HepG2 (cell line): ENCODE results near the gene EMILIN1. TPM values are rescaled to one million over a fixed set of nuclear protein-coding genes. Genes with fewer than 3 reads are reported as not detected.
A peak's percentile ranks its signal among the peaks of the same experiment; 100 is the strongest.

ENCODE experiments used
- AHDC1 ChIP-seq: sonication (generic); formaldehyde crosslinking; IDR thresholded peaks from 2 replicates; pipeline ENCODE4 v1.5.1; 2020; ENCODE audit warnings: mild to moderate bottlenecking, missing genetic modification reagents, borderline replicate concordance
- CEBPZ ChIP-seq: IDR thresholded peaks from 2 replicates; pipeline ENCODE4 v1.6.1; 2012; ENCODE audit warnings: low read length, improper control_type of control experiment
- HNRNPUL1 ChIP-seq: fragments of 200-400 bp; formaldehyde crosslinking; IDR thresholded peaks from 2 replicates; pipeline ENCODE4 v1.6.1; 2017; ENCODE audit warnings: low read depth, mild to moderate bottlenecking, low read length, moderate library complexity
- NR2F2 ChIP-seq: IDR thresholded peaks from 2 replicates; pipeline ENCODE4 v1.6.1; 2012; ENCODE audit warnings: low read depth, inconsistent platforms, borderline replicate concordance
- SOX6 ChIP-seq, 2 experiments: fragments of 450-650 bp in 1 of 2; sonication (generic) in 1 of 2; formaldehyde crosslinking in 1 of 2; IDR thresholded peaks; 2 replicates each; pipeline versions ENCODE4 v1.4.0 to v1.6.1; 2017 to 2020; ENCODE audit warnings: antibody characterized with exemption in 1 of 2, mild to moderate bottlenecking in 1 of 2, missing genetic modification reagents in 1 of 2
- SRSF1 ChIP-seq: fragments of 200-400 bp; formaldehyde crosslinking; optimal IDR thresholded peaks from 2 replicates; pipeline ENCODE3; 2017; ENCODE audit warnings: mild to moderate bottlenecking, low read depth, low read length, moderate library complexity
- TEAD3 ChIP-seq: optimal IDR thresholded peaks from 2 replicates; pipeline ENCODE3; 2016; ENCODE audit warnings: borderline replicate concordance
- ZNF280D ChIP-seq: sonication (generic); formaldehyde crosslinking; IDR thresholded peaks from 2 replicates; pipeline ENCODE4 v1.5.1; 2020; ENCODE audit warnings: mild to moderate bottlenecking, missing genetic modification reagents
- ZNF605 ChIP-seq: sonication (generic); formaldehyde crosslinking; IDR thresholded peaks from 2 replicates; pipeline ENCODE4 v1.8.0; 2022; ENCODE audit warnings: mild to moderate bottlenecking, missing genetic modification reagents
- ZNF768 ChIP-seq: sonication (generic); formaldehyde crosslinking; IDR thresholded peaks from 2 replicates; pipeline ENCODE4 v1.4.0; 2020; ENCODE audit warnings: missing genetic modification reagents
- ZSCAN12 ChIP-seq: sonication (generic); formaldehyde crosslinking; IDR thresholded peaks from 2 replicates; pipeline ENCODE4 v1.9.0; 2021; ENCODE audit warnings: mild to moderate bottlenecking, missing genetic modification reagents
- polyA plus RNA-seq, 8 experiments: library from polyadenylated mRNA; depleted of rRNA in 3 of 8; stranded (reverse) in 7 of 8; unstranded in 1 of 8; fragments of >200 nt; fragmentation: Illumina TruSeq in 4 of 8; extraction: Trizol in 4 of 8; gene quantifications; 2 replicates each; pipeline versions ENCODE4 v1.2.1 to v1.2.3, GENCODE V29; 2011 to 2016; ENCODE audit warnings: low read depth in 4 of 8, missing spikeins in 1 of 8, mixed read lengths in 1 of 8; ENCODE audit not compliant: insufficient read depth in 1 of 8
- total RNA-seq, 5 experiments: library from RNA; depleted of rRNA; stranded (reverse); fragments of >200 nt; fragmentation: Illumina TruSeq; extraction: Trizol; gene quantifications; 2 replicates each; pipeline ENCODE4 v1.2.3, GENCODE V29; 2016; ENCODE audit warnings: low read depth in 1 of 5
- TF ChIP-seq, protein P1 (sequence below): sonication (generic); formaldehyde crosslinking; IDR thresholded peaks from 2 replicates; pipeline ENCODE4 v1.8.0; 2022; ENCODE audit warnings: missing genetic modification reagents, mild to moderate bottlenecking, moderate library complexity, borderline replicate concordance

Gene EMILIN1
- total and polyA plus RNA-seq, 2 of the 13 experiments (the other 11 are each of a cell fraction or from before 2014, with no cell fraction given): 8.1 to 9.7 TPM

GRCh38 chr2:27093430-27094352 lies 15.3 kb downstream of the EMILIN1 start (continued):
- TF ChIP-seq CEBPZ (no peak), SOX6 (IDR thresholded peaks at IDR 0.05) (no peak), SOX6 (CRISPR knock-in tag; IDR thresholded peaks at IDR 0.05) (peak; percentile 60; the same call in 1 of the 2 replicates), ZNF605 (CRISPR knock-in tag) (no peak), TEAD3 (CRISPR knock-in tag) (peak; percentile 64), SRSF1 (peak; percentile 12), ZNF280D (CRISPR knock-in tag) (peak; percentile 60; the same call in 1 of the 2 replicates), ZNF768 (CRISPR knock-in tag) (peak; percentile 69; the same call in 1 of the 2 replicates), NR2F2 (peak; percentile 14; the same call in 1 of the 2 replicates), AHDC1 (CRISPR knock-in tag) (0 out of 2 replicates have a peak, but pooled peaks have one; percentile 53), ZSCAN12 (CRISPR knock-in tag) (no peak), HNRNPUL1 (peak; percentile 98)
- TF ChIP-seq, protein P1, sequence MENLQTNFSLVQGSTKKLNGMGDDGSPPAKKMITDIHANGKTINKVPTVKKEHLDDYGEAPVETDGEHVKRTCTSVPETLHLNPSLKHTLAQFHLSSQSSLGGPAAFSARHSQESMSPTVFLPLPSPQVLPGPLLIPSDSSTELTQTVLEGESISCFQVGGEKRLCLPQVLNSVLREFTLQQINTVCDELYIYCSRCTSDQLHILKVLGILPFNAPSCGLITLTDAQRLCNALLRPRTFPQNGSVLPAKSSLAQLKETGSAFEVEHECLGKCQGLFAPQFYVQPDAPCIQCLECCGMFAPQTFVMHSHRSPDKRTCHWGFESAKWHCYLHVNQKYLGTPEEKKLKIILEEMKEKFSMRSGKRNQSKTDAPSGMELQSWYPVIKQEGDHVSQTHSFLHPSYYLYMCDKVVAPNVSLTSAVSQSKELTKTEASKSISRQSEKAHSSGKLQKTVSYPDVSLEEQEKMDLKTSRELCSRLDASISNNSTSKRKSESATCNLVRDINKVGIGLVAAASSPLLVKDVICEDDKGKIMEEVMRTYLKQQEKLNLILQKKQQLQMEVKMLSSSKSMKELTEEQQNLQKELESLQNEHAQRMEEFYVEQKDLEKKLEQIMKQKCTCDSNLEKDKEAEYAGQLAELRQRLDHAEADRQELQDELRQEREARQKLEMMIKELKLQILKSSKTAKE (CRISPR knock-in tag): peak; percentile 74; the same call in 1 of the 2 replicates
